IPS-20b (cell line): Measurements from ENCODE around the gene KPNA4.
A peak's percentile ranks its signal among the peaks of the same experiment; 100 is the strongest.
"Not testable (repeated sequence)": the region's sequence is repeated elsewhere in the genome, so short reads cannot be mapped to it uniquely, and the experiment has no call there.

ENCODE experiments used
- H3K27ac ChIP-seq: one replicate; pipeline ENCODE4 v1.5.1; 2013; ENCODE audit warnings: low read length
- H3K27me3 ChIP-seq: 2 replicates; pipeline ENCODE4 v1.6.1; 2013; ENCODE audit warnings: mild to moderate bottlenecking, low read length, inconsistent platforms; ENCODE audit not compliant: insufficient read depth
- H3K36me3 ChIP-seq: 2 replicates; pipeline ENCODE4 v1.6.1; 2013; ENCODE audit warnings: low read depth, mild to moderate bottlenecking, inconsistent platforms, low read length, moderate library complexity; ENCODE audit not compliant: insufficient read depth
- H3K4me1 ChIP-seq: 2 replicates; pipeline ENCODE4 v1.6.1; 2013; ENCODE audit warnings: mild to moderate bottlenecking, control low read depth, inconsistent platforms, low read length, moderate library complexity; ENCODE audit not compliant: insufficient read depth
- H3K4me3 ChIP-seq: 2 replicates; pipeline ENCODE4 v1.5.1; 2013; ENCODE audit warnings: mild to moderate bottlenecking, low read length, inconsistent platforms
- H3K9ac ChIP-seq: 2 replicates; pipeline ENCODE4 v1.6.1; 2013; ENCODE audit warnings: low read depth, mild to moderate bottlenecking, inconsistent platforms, low read length, moderate library complexity
- H3K9me3 ChIP-seq: 2 replicates; pipeline ENCODE4 v1.6.1; 2013; ENCODE audit warnings: mild to moderate bottlenecking, low read depth, low read length, inconsistent platforms; ENCODE audit not compliant: insufficient read depth

The KPNA4 gene

GRCh38 chr3:160470181-160470580 lies 95.2 kb downstream of the KPNA4 start:
- Histone ChIP-seq H3K9ac (no peak overlapping the region), H3K4me3 (no peak overlapping the region), H3K27me3 (no peaks in the 10 kb centered on the region; the same call in 1 of the 2 replicates)

GRCh38 chr3:160464971-160465370 lies 100.4 kb downstream of the KPNA4 start:
- no peak overlapping the region for H3K9ac ChIP-seq
- no peak overlapping the region for H3K27ac ChIP-seq
- no peak overlapping the region for H3K4me3 ChIP-seq
- H3K9me3 ChIP-seq, result peaks cover 9% of the 10 kb centered on the region
- no peaks in the 10 kb centered on the region for H3K36me3 ChIP-seq
- no peaks in the 10 kb centered on the region for H3K4me1 ChIP-seq
- no peaks in the 10 kb centered on the region for H3K27me3 ChIP-seq

More at GRCh38 chr3:160470181-160470580, 95.2 kb downstream of the KPNA4 start:
- Histone ChIP-seq H3K4me1 (no peaks in the 10 kb centered on the region), H3K27ac (no peak overlapping the region), H3K9me3 (peaks cover 35% of the 10 kb centered on the region), H3K36me3 (no peaks in the 10 kb centered on the region)

GRCh38 chr3:160464321-160464720 lies 101.0 kb downstream of the KPNA4 start:
- no peak overlapping the region for H3K4me3 ChIP-seq
- no peak overlapping the region for H3K9ac ChIP-seq
- H3K9me3 ChIP-seq, result peaks cover 3% of the 10 kb centered on the region
- no peak overlapping the region for H3K27ac ChIP-seq
- H3K36me3 ChIP-seq, result no peaks in the 10 kb centered on the region
- no peaks in the 10 kb centered on the region for H3K4me1 ChIP-seq
- H3K27me3 ChIP-seq, result no peaks in the 10 kb centered on the region

GRCh38 chr3:160460033-160460432 lies 105.3 kb downstream of the KPNA4 start:
- H3K27me3 ChIP-seq, result no peaks in the 10 kb centered on the region; the same call in 1 of the 2 replicates
- no peaks in the 10 kb centered on the region for H3K4me1 ChIP-seq
- no peak overlapping the region for H3K9ac ChIP-seq
- no peak overlapping the region for H3K4me3 ChIP-seq
- no peak overlapping the region for H3K27ac ChIP-seq
- H3K36me3 ChIP-seq, result no peaks in the 10 kb centered on the region
- H3K9me3 ChIP-seq, result no peaks in the 10 kb centered on the region; the same call in 1 of the 2 replicates

GRCh38 chr3:160459450-160459970 lies 105.9 kb downstream of the KPNA4 start:
- H3K4me1 ChIP-seq, result no peaks in the 10 kb centered on the region
- H3K27ac ChIP-seq, result no peak overlapping the region
- H3K9ac ChIP-seq, result no peak overlapping the region
- no peak overlapping the region for H3K4me3 ChIP-seq
- H3K36me3 ChIP-seq, result no peaks in the 10 kb centered on the region
- H3K27me3 ChIP-seq, result no peaks in the 10 kb centered on the region; the same call in 1 of the 2 replicates
- no peaks in the 10 kb centered on the region; the same call in 1 of the 2 replicates for H3K9me3 ChIP-seq

GRCh38 chr3:160458151-160458550 lies 107.2 kb downstream of the KPNA4 start:
- Histone ChIP-seq H3K4me1 (no peaks in the 10 kb centered on the region), H3K4me3 (no peak overlapping the region), H3K27ac (no peak overlapping the region), H3K36me3 (no peaks in the 10 kb centered on the region), H3K27me3 (no peaks in the 10 kb centered on the region; the same call in 1 of the 2 replicates), H3K9ac (no peak overlapping the region), H3K9me3 (no peaks in the 10 kb centered on the region; the same call in 1 of the 2 replicates)

GRCh38 chr3:160455846-160456245 lies 109.5 kb downstream of the KPNA4 start:
- Histone ChIP-seq H3K4me1 (no peaks in the 10 kb centered on the region; the same call in 1 of the 2 replicates), H3K36me3 (no peaks in the 10 kb centered on the region), H3K27me3 (no peaks in the 10 kb centered on the region; the same call in 1 of the 2 replicates), H3K9ac (no peak overlapping the region), H3K4me3 (no peak overlapping the region), H3K9me3 (no peaks in the 10 kb centered on the region), H3K27ac (no peak overlapping the region)

- H3K4me1 ChIP-seq, result no peaks in the 10 kb centered on the region; the same call in 1 of the 2 replicates
- no peak overlapping the region for H3K9ac ChIP-seq
- H3K9me3 ChIP-seq, result no peaks in the 10 kb centered on the region
- H3K36me3 ChIP-seq, result no peaks in the 10 kb centered on the region
- H3K4me3 ChIP-seq, result no peak overlapping the region
- no peaks in the 10 kb centered on the region; the same call in 1 of the 2 replicates for H3K27me3 ChIP-seq
- H3K27ac ChIP-seq, result no peak overlapping the region
These were observed 110.4 kb downstream of the KPNA4 start for GRCh38 chr3:160454995-160455394.

- not testable (repeated sequence) for H3K4me1 ChIP-seq, H3K9me3 ChIP-seq, H3K4me3 ChIP-seq, H3K9ac ChIP-seq, H3K27me3 ChIP-seq, H3K27ac ChIP-seq
- H3K36me3 ChIP-seq, result peaks cover 10% of the 10 kb centered on the region
These were observed 113.1 kb downstream of the KPNA4 start for GRCh38 chr3:160452251-160452650.

- no peak overlapping the region for H3K27ac ChIP-seq
- H3K9me3 ChIP-seq, result no peaks in the 10 kb centered on the region
- H3K9ac ChIP-seq, result no peak overlapping the region
- H3K4me3 ChIP-seq, result no peak overlapping the region
- H3K27me3 ChIP-seq, result no peaks in the 10 kb centered on the region
- peaks cover 10% of the 10 kb centered on the region; the same call in 1 of the 2 replicates for H3K4me1 ChIP-seq
- peaks cover 17% of the 10 kb centered on the region for H3K36me3 ChIP-seq
These were observed 113.8 kb downstream of the KPNA4 start for GRCh38 chr3:160451602-160452001.

- peak overlapping the region; percentile 91 for H3K4me3 ChIP-seq
- peak overlapping the region; percentile 90; the same call in 1 of the 2 replicates for H3K9ac ChIP-seq
- H3K27me3 ChIP-seq, result no peaks in the 10 kb centered on the region
- H3K4me1 ChIP-seq, result peaks cover 10% of the 10 kb centered on the region; the same call in 1 of the 2 replicates
- no peaks in the 10 kb centered on the region; the same call in 1 of the 2 replicates for H3K9me3 ChIP-seq
- no peak overlapping the region for H3K27ac ChIP-seq
- H3K36me3 ChIP-seq, result peaks cover 24% of the 10 kb centered on the region
These were observed 114.5 kb downstream of the KPNA4 start for GRCh38 chr3:160450846-160451245.
